ENCODE data around the gene GUSB. TPM values are rescaled to one million over a fixed set of nuclear protein-coding genes. Genes with fewer than 3 reads are reported as not detected.

The GUSB gene
- total and polyA plus RNA-seq, 10 of the 15 experiments (the other 5 are each of a cell fraction or from before 2014, with no cell fraction given): 9.8 to 71.2 (median 45.4) TPM

DNA sequence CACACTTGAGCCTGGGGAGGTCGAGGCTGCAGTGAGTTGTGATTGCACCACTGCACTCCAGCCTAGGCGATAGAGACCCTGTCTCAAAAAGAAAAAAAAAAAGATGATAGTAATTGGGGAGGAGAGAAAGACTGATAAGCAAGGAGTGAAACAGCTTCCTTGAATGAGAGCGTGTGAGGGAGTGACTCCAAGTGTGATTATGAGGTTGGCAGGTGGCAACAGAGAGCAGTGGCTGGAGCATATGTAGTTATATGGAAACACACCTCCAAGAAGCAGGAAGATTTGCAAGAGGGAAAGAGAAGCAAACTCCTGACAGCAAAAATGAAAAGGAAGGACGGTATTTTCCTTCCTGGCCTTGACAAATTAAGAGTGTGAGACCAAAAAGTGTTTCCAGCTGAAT, 58.7 kb downstream of the GUSB start:
- H3K79me2 ChIP-seq (ENCODE audit: control insufficient read depth, insufficient read depth, low read length): no peaks in the 10 kb centered on the region; the same call in 1 of the 2 replicates
- H3K9ac ChIP-seq (ENCODE audit: control insufficient read depth, insufficient read depth, low read length): no peak overlapping the region
- in situ Hi-C loops (cut with MboI) (no loop called here), intact Hi-C loops (cut with micrococcal nuclease; ENCODE audit: unreplicated experiment) (loop anchor here (10.0 kb wide), 1 partner anchor 299 kb away; no protein-coding TSS in a partner anchor)
- WGBS (ENCODE audit: insufficient coverage, insufficient replicate concordance, low lambda C conversion rate, missing lambda C conversion rate): 89% methylated on average over 4 of the region's 4 CpGs
- no peaks in the 10 kb centered on the region for H4K20me1 ChIP-seq (ENCODE audit: control insufficient read depth, insufficient read depth)
- FAIRE-seq (no peak), ATAC-seq (no peak), DNase-seq (ENCODE audit: low read depth, low spot score) (no peak)
- CTCF ChIA-PET: interaction anchor here (0.9 kb wide), 1 partner anchor 84 kb away, joined by 3 read pairs; no protein-coding TSS in a partner anchor
- SMC1A ChIA-PET (ENCODE audit: uncharacterized antibody, unreplicated experiment): no interaction called here
- H3K27ac ChIP-seq (ENCODE audit: control insufficient read depth, insufficient read depth): no peak overlapping the region
- no TSS peak for BruUV-seq (replicated peaks)
- no peak overlapping the region for H2AFZ ChIP-seq (ENCODE audit: control insufficient read depth, low read depth, low read length)
- POLR2A ChIA-PET: no interaction called here
- no peak overlapping the region for H3K4me3 ChIP-seq
- RAD21 ChIA-PET (ENCODE audit: unreplicated experiment): no interaction called here
- TF ChIP-seq STAT3 (IDR thresholded peaks at IDR 0.05; ENCODE audit: low read depth, low read length): no peak
- TF ChIP-seq, protein P1, sequence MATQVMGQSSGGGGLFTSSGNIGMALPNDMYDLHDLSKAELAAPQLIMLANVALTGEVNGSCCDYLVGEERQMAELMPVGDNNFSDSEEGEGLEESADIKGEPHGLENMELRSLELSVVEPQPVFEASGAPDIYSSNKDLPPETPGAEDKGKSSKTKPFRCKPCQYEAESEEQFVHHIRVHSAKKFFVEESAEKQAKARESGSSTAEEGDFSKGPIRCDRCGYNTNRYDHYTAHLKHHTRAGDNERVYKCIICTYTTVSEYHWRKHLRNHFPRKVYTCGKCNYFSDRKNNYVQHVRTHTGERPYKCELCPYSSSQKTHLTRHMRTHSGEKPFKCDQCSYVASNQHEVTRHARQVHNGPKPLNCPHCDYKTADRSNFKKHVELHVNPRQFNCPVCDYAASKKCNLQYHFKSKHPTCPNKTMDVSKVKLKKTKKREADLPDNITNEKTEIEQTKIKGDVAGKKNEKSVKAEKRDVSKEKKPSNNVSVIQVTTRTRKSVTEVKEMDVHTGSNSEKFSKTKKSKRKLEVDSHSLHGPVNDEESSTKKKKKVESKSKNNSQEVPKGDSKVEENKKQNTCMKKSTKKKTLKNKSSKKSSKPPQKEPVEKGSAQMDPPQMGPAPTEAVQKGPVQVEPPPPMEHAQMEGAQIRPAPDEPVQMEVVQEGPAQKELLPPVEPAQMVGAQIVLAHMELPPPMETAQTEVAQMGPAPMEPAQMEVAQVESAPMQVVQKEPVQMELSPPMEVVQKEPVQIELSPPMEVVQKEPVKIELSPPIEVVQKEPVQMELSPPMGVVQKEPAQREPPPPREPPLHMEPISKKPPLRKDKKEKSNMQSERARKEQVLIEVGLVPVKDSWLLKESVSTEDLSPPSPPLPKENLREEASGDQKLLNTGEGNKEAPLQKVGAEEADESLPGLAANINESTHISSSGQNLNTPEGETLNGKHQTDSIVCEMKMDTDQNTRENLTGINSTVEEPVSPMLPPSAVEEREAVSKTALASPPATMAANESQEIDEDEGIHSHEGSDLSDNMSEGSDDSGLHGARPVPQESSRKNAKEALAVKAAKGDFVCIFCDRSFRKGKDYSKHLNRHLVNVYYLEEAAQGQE (IDR thresholded peaks at IDR 0.05; ENCODE audit: low read depth, low read length): no peak
- no peak for TF ChIP-seq POLR2A (IDR thresholded peaks at IDR 0.05; ENCODE audit: low read depth, low read length)
- TF ChIP-seq SIN3A (IDR thresholded peaks at IDR 0.05; ENCODE audit: low read depth, low read length): no peak
- no peak for TF ChIP-seq ZNF274 (IDR thresholded peaks at IDR 0.05; ENCODE audit: insufficient read depth, insufficient read length)
- H3K9me3 ChIP-seq (replicated peaks; ENCODE audit: control insufficient read depth, insufficient read depth, low read length): no peaks in the 10 kb centered on the region
- H3K27me3 ChIP-seq (replicated peaks in 1 of 2; ENCODE audit: control insufficient read depth in 2 of 2, insufficient read depth in 2 of 2, low read length in 1 of 2): no peaks in the 10 kb centered on the region
- H3K36me3 ChIP-seq (ENCODE audit: control insufficient read depth in 2 of 2, insufficient read depth in 2 of 2, low read length in 1 of 2): peaks cover 0 to 7% of the 10 kb centered on the region in 2 experiments; a peak in 1 of 4 replicates
- no peak overlapping the region for H3K4me2 ChIP-seq (ENCODE audit: control insufficient read depth, insufficient read depth)
- H3K4me1 ChIP-seq (ENCODE audit: control insufficient read depth, insufficient read depth, low read length): no peaks in the 10 kb centered on the region

Data from GM12878 (cell line).